DOHH2 (cell line): ENCODE results near the gene EPHB1.

Experiments
- EZH2phosphoT487 ChIP-seq: fragments of 200-600 bp; sonication (generic); IDR thresholded peaks from 2 replicates; pipeline ENCODE4 v1.6.1; 2017; ENCODE audit warnings: borderline replicate concordance, mild to moderate bottlenecking, antibody characterized with exemption, low read length, moderate library complexity, mixed read lengths
- TF ChIP-seq, protein P1 (sequence below): fragments of 200-600 bp; sonication (generic); IDR thresholded peaks from one replicate; pipeline ENCODE4 v1.5.1; 2014; ENCODE audit warnings: antibody characterized with exemption, mild to moderate bottlenecking, low read depth, low read length; ENCODE audit not compliant: poor library complexity, severe bottlenecking

DNA sequence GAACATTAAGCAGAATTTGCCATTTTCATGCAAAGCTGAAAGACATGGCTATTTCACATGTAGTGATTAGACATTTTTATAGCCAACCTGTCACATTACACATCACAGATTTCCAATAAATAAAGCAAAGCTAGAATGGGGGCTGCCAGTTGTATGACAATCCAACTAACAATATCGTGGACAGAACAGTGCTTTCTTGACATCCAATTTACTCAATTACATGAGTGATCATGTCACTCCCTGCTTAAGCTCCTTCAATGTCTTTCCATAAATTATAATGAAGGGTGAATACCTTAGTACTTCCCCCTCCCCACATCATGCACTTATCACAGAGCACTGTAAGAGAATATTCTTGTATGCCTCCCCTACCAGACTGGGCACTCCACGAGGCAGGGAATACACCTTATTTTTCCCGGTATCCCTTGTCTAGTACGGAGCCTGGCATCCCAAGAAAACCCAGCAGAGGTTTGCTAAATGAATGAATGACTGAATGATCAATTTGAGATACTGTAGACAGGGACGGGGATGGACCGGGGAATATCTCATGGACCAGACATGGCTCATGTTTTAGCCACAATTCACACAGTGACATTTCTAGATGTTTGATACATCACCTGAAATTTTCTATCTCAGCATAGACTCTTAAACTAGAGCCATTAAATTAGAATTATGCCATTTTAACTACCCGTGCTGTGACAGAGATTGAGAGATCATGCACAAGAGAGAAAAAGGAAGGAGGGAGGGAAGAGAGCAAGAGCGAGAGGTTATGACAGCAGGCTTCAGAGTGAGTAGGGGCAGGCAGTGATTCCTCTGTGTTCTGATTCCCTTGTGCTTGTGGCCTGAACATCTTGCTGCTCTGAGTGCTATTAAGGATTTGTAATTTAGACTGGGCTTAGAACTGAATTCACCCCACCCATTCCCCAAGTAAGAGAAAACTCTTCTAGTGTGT lies 77.7 kb downstream of the EPHB1 start:
- TF ChIP-seq, protein P1, sequence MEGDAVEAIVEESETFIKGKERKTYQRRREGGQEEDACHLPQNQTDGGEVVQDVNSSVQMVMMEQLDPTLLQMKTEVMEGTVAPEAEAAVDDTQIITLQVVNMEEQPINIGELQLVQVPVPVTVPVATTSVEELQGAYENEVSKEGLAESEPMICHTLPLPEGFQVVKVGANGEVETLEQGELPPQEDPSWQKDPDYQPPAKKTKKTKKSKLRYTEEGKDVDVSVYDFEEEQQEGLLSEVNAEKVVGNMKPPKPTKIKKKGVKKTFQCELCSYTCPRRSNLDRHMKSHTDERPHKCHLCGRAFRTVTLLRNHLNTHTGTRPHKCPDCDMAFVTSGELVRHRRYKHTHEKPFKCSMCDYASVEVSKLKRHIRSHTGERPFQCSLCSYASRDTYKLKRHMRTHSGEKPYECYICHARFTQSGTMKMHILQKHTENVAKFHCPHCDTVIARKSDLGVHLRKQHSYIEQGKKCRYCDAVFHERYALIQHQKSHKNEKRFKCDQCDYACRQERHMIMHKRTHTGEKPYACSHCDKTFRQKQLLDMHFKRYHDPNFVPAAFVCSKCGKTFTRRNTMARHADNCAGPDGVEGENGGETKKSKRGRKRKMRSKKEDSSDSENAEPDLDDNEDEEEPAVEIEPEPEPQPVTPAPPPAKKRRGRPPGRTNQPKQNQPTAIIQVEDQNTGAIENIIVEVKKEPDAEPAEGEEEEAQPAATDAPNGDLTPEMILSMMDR = no peak
- TF ChIP-seq EZH2phosphoT487 = no peak
